ENCODE measurements around the gene PTPRM.
"Not testable (repeated sequence)": the region's sequence is repeated elsewhere in the genome, so short reads cannot be mapped to it uniquely, and the experiment has no call there.

PTPRM gene

GRCh38 chr18:7729868-7730267 is 162.8 kb downstream of the PTPRM start:
- no peak for DNase-seq

- no peak for DNase-seq
These were observed 163.6 kb downstream of the PTPRM start for GRCh38 chr18:7730682-7731081.

GRCh38 chr18:7733642-7734041 is 166.5 kb downstream of the PTPRM start:
- DNase-seq = no peak

GRCh38 chr18:7735196-7735595 is 168.1 kb downstream of the PTPRM start:
- DNase-seq = no peak

GRCh38 chr18:7735626-7736175 is 168.6 kb downstream of the PTPRM start:
- no peak for DNase-seq

- not testable (repeated sequence) for DNase-seq
These were observed 169.4 kb downstream of the PTPRM start for GRCh38 chr18:7736526-7736925.

GRCh38 chr18:7737550-7737949 is 170.4 kb downstream of the PTPRM start:
- DNase-seq = no peak

GRCh38 chr18:7740821-7741220 is 173.7 kb downstream of the PTPRM start:
- DNase-seq = no peak

- DNase-seq = no peak
These were observed 174.5 kb downstream of the PTPRM start for GRCh38 chr18:7741640-7742039.

- no peak for DNase-seq
These were observed 175.1 kb downstream of the PTPRM start for GRCh38 chr18:7742224-7742623.

GRCh38 chr18:7743256-7743655 is 176.1 kb downstream of the PTPRM start:
- DNase-seq = no peak

GRCh38 chr18:7746106-7746505 is 179.0 kb downstream of the PTPRM start:
- no peak for DNase-seq

- no peak for DNase-seq
These were observed 181.3 kb downstream of the PTPRM start for GRCh38 chr18:7748251-7749007.

GRCh38 chr18:7749008-7749405 is 181.9 kb downstream of the PTPRM start:
- DNase-seq = no peak

- DNase-seq = no peak
These were observed 182.4 kb downstream of the PTPRM start for GRCh38 chr18:7749510-7749981.

- DNase-seq = no peak
These were observed 183.1 kb downstream of the PTPRM start for GRCh38 chr18:7750095-7750663.

GRCh38 chr18:7750966-7751365 is 183.8 kb downstream of the PTPRM start:
- no peak for DNase-seq

GRCh38 chr18:7754258-7754657 is 187.1 kb downstream of the PTPRM start:
- no peak for DNase-seq

- no peak for DNase-seq
These were observed 187.6 kb downstream of the PTPRM start for GRCh38 chr18:7754725-7755181.

- DNase-seq = no peak
These were observed 188.8 kb downstream of the PTPRM start for GRCh38 chr18:7755753-7756475.

- DNase-seq = no peak
These were observed 190.1 kb downstream of the PTPRM start for GRCh38 chr18:7757175-7757574.

GRCh38 chr18:7758764-7759163 is 191.6 kb downstream of the PTPRM start:
- no peak for DNase-seq
